Gastroesophageal sphincter (tissue), 4 donors: ENCODE results near the gene YES1. TPM values are rescaled to one million over a fixed set of nuclear protein-coding genes. Genes with fewer than 3 reads are reported as not detected.
"Not testable (repeated sequence)": the region's sequence is repeated elsewhere in the genome, so short reads cannot be mapped to it uniquely, and the experiment has no call there.

Source experiments
- ATAC-seq: fragments of 150-250 bp; one replicate; pipeline ENCODE4 v1.9.1; 2016; ENCODE audit warnings: mild to moderate bottlenecking, moderate library complexity
- H3K27ac ChIP-seq, 4 donors: fragments of 200-600 bp; sonication (generic) in 3 of 4; 1 replicate in 3 of 4; 2 replicates in 1 of 4; pipeline ENCODE4 v1.5.1; 2016 to 2019
- H3K27me3 ChIP-seq: fragments of 200-600 bp; sonication (generic); one replicate; pipeline ENCODE4 v1.5.1; 2019
- H3K36me3 ChIP-seq, 2 donors: fragments of 200-600 bp; sonication (generic); one replicate each; pipeline ENCODE4 v1.5.1; 2019; ENCODE audit warnings: control low read depth in 1 of 2
- H3K4me1 ChIP-seq, 3 donors: fragments of 200-600 bp; sonication (generic); 1 replicate in 2 of 3; 2 replicates in 1 of 3; pipeline ENCODE4 v1.5.1; 2016 to 2019; ENCODE audit warnings: control low read depth in 2 of 3
- H3K4me3 ChIP-seq, 2 donors: fragments of 200-600 bp; sonication (generic); one replicate each; pipeline ENCODE4 v1.5.1; 2019; ENCODE audit warnings: mild to moderate bottlenecking in 1 of 2, moderate library complexity in 1 of 2
- H3K9me3 ChIP-seq, 3 donors: fragments of 200-600 bp; sonication (generic); one replicate each; pipeline ENCODE4 v1.5.1; 2017 to 2019; ENCODE audit warnings: control low read depth in 2 of 3
- CTCF ChIP-seq, 4 experiments: fragments of 200-600 bp in 2 of 4; fragments of 450-650 bp in 2 of 4; sonication (generic) in 1 of 4; IDR thresholded peaks; one replicate each; pipeline ENCODE4 v1.5.1; 2017 to 2019; ENCODE audit warnings: antibody characterized with exemption in 4 of 4, mild to moderate bottlenecking in 2 of 4, moderate library complexity in 2 of 4
- EP300 ChIP-seq: sonication (generic); formaldehyde crosslinking; IDR thresholded peaks from one replicate; pipeline ENCODE4 v1.6.1; 2017; ENCODE audit warnings: antibody characterized with exemption, mild to moderate bottlenecking
- POLR2A ChIP-seq, 2 donors: fragments of 450-650 bp; IDR thresholded peaks; one replicate each; pipeline ENCODE4 v1.6.1; 2017; ENCODE audit warnings: antibody characterized with exemption in 2 of 2, mild to moderate bottlenecking in 2 of 2, moderate library complexity in 1 of 2
- POLR2AphosphoS5 ChIP-seq: sonication (generic); formaldehyde crosslinking; IDR thresholded peaks from one replicate; pipeline ENCODE4 v1.6.1; 2017; ENCODE audit warnings: antibody characterized with exemption
- WGBS, 2 donors: methylation state at CpG; one replicate each; pipeline ENCODE4 v1.1.5; 2018; ENCODE audit warnings: low coverage in 1 of 2; 5-methylcytosine and 5-hydroxymethylcytosine counted together
- total RNA-seq, 4 donors: library from RNA; depleted of rRNA; stranded (reverse); fragments of >200 nt; gene quantifications; one replicate each; pipeline ENCODE4 v1.1.0, GENCODE V29; 2016

Gene YES1
- total RNA-seq, 4 donors from 2014 or later, result 84.1 to 127 (median 96.8) TPM

GRCh38 chr18:767961-768360, 44.1 kb downstream of the YES1 start:
- Histone ChIP-seq H3K27me3 (no peaks in the 10 kb centered on the region), H3K4me1 (peaks cover 0 to 4% (median 0%) of the 10 kb centered on the region in 3 donors), H3K4me3 (no peak overlapping the region), H3K9me3 (no peaks in the 10 kb centered on the region), H3K36me3 (no peaks in the 10 kb centered on the region), H3K27ac (no peak overlapping the region)
- ATAC-seq, result no peak
- 100% methylated on average over 1 of the region's 1 CpG for WGBS, 2 donors
- TF ChIP-seq EP300 (no peak), POLR2AphosphoS5 (no peak), CTCF (IDR thresholded peaks at IDR 0.05) (no peak), POLR2A (IDR thresholded peaks at IDR 0.05) (no peak)

- no peaks in the 10 kb centered on the region for H3K27me3 ChIP-seq
- peaks cover 0 to 10% (median 0%) of the 10 kb centered on the region in 3 donors for H3K4me1 ChIP-seq
- TF ChIP-seq CTCF (IDR thresholded peaks at IDR 0.05) (no peak), POLR2AphosphoS5 (no peak), EP300 (no peak), POLR2A (IDR thresholded peaks at IDR 0.05) (no peak)
- no peak for ATAC-seq
- H3K27ac ChIP-seq, result no peak overlapping the region
- no peak overlapping the region for H3K4me3 ChIP-seq
- H3K36me3 ChIP-seq, result no peaks in the 10 kb centered on the region
- no peaks in the 10 kb centered on the region for H3K9me3 ChIP-seq
- WGBS, 2 donors, result 95 to 96% methylated on average over 9 to 12 of the region's 12 CpGs
These were observed 44.8 kb downstream of the YES1 start for GRCh38 chr18:767084-767882.

- Histone ChIP-seq H3K4me1 (peaks cover 0 to 10% (median 0%) of the 10 kb centered on the region in 3 donors), H3K9me3 (no peaks in the 10 kb centered on the region), H3K27ac (no peak overlapping the region), H3K4me3 (no peak overlapping the region), H3K36me3 (no peaks in the 10 kb centered on the region), H3K27me3 (no peaks in the 10 kb centered on the region)
- 70 to 79% methylated on average over 1 of the region's 1 CpG for WGBS, 2 donors
- TF ChIP-seq CTCF (IDR thresholded peaks at IDR 0.05), result no peak
- no peak for TF ChIP-seq EP300
- TF ChIP-seq POLR2A (IDR thresholded peaks at IDR 0.05), result no peak
- TF ChIP-seq POLR2AphosphoS5, result no peak
- ATAC-seq, result no peak
These were observed 45.5 kb downstream of the YES1 start for GRCh38 chr18:766550-766860.

DNA sequence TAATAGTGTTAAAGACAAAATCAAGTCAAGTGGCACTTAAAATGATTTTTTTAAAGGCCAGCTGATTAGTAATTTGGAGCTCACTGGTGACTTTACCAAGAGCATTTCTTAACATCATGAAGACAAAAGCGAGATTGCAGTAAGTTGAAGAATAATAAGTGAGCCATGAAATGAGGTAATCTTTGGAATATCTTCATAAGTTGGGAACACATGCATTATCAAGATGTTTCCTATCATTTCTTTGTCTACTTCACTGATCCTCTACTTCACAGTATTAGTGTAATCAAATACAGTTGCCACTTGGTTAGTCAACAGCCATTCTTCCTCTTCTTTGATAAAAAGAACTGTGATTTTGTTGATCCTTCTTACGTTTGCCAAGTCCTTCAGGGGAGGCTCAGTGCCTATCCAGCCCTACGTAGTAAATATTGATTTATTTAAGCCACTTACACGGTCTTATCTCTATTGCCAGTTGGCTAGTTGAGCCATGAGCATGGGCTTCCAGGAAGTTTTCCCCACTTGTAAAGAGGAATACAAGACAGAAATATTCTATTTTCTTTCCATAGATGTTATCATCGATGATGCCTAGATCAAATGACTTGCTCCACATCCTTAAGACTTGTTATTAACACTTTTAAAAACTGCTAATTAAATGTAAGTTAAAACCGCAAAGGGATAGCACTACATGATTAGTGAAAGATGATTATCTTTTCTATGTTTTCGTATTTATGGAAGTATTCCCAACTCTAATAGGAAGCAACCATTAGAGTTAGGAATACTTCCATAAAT, 46.1 kb downstream of the YES1 start:
- peak; percentile 66 for ATAC-seq
- Histone ChIP-seq H3K36me3 (no peaks in the 10 kb centered on the region), H3K4me3 (no peak overlapping the region), H3K27me3 (no peaks in the 10 kb centered on the region), H3K9me3 (no peaks in the 10 kb centered on the region), H3K27ac (no peak overlapping the region), H3K4me1 (peaks cover 0 to 10% (median 0%) of the 10 kb centered on the region in 3 donors)
- 64 to 69% methylated on average over 6 to 7 of the region's 7 CpGs for WGBS, 2 donors
- TF ChIP-seq POLR2AphosphoS5, result no peak
- TF ChIP-seq CTCF (IDR thresholded peaks at IDR 0.05), result no peak
- TF ChIP-seq POLR2A (IDR thresholded peaks at IDR 0.05), result no peak
- no peak for TF ChIP-seq EP300

DNA sequence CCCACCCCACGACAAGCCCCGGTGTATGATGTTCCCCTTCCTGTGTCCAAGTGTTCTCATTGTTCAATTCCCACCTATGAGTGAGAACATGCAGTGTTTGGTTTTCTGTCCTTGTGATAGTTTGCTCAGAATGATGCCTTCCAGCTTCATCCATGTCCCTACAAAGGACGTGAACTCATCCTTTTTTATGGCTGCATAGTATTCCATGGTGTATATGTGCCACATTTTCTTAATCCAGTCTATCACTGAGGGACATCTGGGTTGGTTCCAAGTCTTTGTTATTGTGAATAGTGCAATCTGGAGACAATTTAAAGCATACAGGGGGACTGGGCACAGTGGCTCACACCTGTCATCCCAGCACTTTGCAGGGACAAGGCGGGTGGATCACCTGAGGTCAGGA, 52.2 kb downstream of the YES1 start:
- ATAC-seq, H3K27me3 ChIP-seq, H3K9me3 ChIP-seq, H3K4me3 ChIP-seq, H3K27ac ChIP-seq: not testable (repeated sequence)
- Histone ChIP-seq H3K36me3 (peaks cover 0 to 13% of the 10 kb centered on the region in 2 donors), H3K4me1 (peaks cover 0 to 10% (median 0%) of the 10 kb centered on the region in 3 donors)
- WGBS, 2 donors, result 100% methylated on average over 1 of the region's 4 CpGs
